ENCODE results near the gene STAC. TPM values are rescaled to one million over a fixed set of nuclear protein-coding genes. Genes with fewer than 3 reads are reported as not detected.
"Not testable (repeated sequence)": the region's sequence is repeated elsewhere in the genome, so short reads cannot be mapped to it uniquely, and the experiment has no call there.

Gene STAC
- total RNA-seq, 2 experiments from 2014 or later, result not detected

DNA sequence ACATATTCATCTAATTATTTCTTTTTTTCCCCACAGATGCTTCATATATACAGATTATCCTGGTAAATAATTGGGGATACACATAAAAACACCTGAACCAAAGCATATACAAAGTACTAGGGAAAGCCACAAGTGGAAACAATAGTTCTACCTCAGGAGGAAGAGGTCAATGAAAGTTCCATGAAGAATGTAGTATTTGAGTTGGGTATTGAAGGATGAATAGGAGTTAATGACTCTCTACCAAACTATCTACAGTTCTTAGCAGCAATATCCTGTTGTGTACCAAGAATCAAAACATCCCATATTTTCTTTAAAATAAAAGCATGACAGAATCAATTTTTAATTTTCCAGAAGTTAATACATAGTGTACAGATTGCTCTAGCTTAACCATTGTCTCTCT, 78.9 kb downstream of the STAC start:
- Mint-ChIP-seq H3K4me1 (ENCODE audit: low read depth) (no peaks in the 10 kb centered on the region), H3K36me3 (no peaks in the 10 kb centered on the region), H3K4me3 (no peak overlapping the region), H3K27ac (no peak overlapping the region), H3K9me3 (no peaks in the 10 kb centered on the region), H3K27me3 (no peaks in the 10 kb centered on the region)
- no peak for DNase-seq
- POLR2A ChIA-PET, result no interaction called here
- intact Hi-C loops (cut with micrococcal nuclease), result no loop called here
- CTCF ChIA-PET, result no interaction called here

DNA sequence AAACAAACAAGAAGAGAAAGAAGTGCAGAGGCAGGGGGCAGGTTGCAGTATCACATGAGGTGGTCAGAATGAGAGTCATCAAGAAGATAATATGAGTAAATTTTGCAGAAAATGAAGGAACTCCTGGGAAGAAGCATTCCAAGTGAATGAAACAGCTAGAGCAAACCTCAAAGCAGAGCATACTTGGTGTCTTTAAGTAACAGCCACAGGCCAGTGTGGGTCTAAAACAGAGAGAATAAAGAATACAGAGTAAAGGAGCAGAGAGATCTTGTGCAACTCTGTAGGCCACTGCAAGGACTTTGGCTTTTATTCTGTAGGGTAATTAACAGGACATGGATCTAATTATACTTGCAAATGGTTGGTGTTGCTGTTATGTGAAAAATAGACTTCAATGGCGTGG, 81.3 kb downstream of the STAC start:
- DNase-seq, result no peak
- Mint-ChIP-seq H3K27me3 (no peaks in the 10 kb centered on the region), H3K4me1 (ENCODE audit: low read depth) (no peaks in the 10 kb centered on the region), H3K9me3 (peaks cover 9% of the 10 kb centered on the region), H3K36me3 (no peaks in the 10 kb centered on the region), H3K27ac (no peak overlapping the region), H3K4me3 (no peak overlapping the region)
- intact Hi-C loops (cut with micrococcal nuclease), result no loop called here
- POLR2A ChIA-PET, result no interaction called here
- CTCF ChIA-PET, result no interaction called here

GRCh38 chr3:36472045-36472444, 91.7 kb downstream of the STAC start:
- POLR2A ChIA-PET, CTCF ChIA-PET: not testable (repeated sequence)

GRCh38 chr3:36475558-36475957, 95.3 kb downstream of the STAC start:
- no peak for DNase-seq
- Mint-ChIP-seq H3K36me3 (no peaks in the 10 kb centered on the region), H3K27me3 (no peaks in the 10 kb centered on the region), H3K4me1 (ENCODE audit: low read depth) (no peaks in the 10 kb centered on the region), H3K4me3 (no peak overlapping the region), H3K9me3 (peaks cover 2% of the 10 kb centered on the region), H3K27ac (no peak overlapping the region)
- ChIA-PET POLR2A (no interaction called here), CTCF (no interaction called here)
- intact Hi-C loops (cut with micrococcal nuclease), result no loop called here

More at GRCh38 chr3:36472045-36472444, 91.7 kb downstream of the STAC start:
- DNase-seq; H3K36me3 Mint-ChIP-seq; H3K27ac Mint-ChIP-seq; H3K9me3 Mint-ChIP-seq; H3K4me3 Mint-ChIP-seq; H3K27me3 Mint-ChIP-seq; H3K4me1 Mint-ChIP-seq (ENCODE audit: low read depth); intact Hi-C loops (cut with micrococcal nuclease): not testable (repeated sequence)

DNA sequence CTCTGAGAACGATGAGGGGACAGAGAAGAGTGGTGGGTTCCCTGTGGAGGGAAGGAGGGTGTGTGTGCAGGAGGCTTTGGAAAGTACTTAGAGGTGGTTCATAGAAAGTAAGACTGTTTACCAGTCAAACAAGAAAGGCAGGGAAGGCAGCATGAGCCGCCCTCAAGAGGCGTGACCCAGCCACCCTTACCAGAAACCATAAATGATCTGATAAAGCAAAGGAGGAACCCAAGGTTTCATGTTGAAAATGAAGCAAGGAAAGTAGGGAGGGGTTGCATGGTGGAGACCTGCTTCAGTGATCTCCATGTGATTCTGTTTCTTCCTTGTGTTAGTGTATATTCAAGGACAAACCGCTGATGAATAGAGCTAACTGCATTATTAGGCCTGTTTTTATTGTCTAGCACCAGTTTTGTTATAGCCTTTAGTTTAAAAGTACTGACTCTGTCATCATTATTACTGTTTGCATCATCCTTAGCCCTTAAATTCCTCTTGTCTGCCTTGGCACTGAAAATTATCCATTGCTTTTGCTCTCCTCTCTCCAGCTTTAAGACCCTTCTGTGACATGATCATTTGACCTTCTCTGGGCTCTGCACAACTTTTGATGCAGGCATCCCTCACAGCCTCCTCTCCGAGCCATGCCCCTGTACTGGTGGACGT, 96.1 kb downstream of the STAC start:
- no peaks in the 10 kb centered on the region for H3K4me1 Mint-ChIP-seq (ENCODE audit: low read depth)
- ChIA-PET POLR2A (no interaction called here), CTCF (no interaction called here)
- no peaks in the 10 kb centered on the region for H3K27me3 Mint-ChIP-seq
- H3K9me3 Mint-ChIP-seq, result peaks cover 2% of the 10 kb centered on the region
- no peak for DNase-seq
- intact Hi-C loops (cut with micrococcal nuclease), result no loop called here
- H3K4me3 Mint-ChIP-seq, result no peak overlapping the region
- H3K36me3 Mint-ChIP-seq, result no peaks in the 10 kb centered on the region
- no peak overlapping the region for H3K27ac Mint-ChIP-seq

- ChIA-PET CTCF (no interaction called here), POLR2A (no interaction called here)
- Mint-ChIP-seq H3K4me3 (no peak overlapping the region), H3K27me3 (no peaks in the 10 kb centered on the region), H3K27ac (no peak overlapping the region), H3K4me1 (ENCODE audit: low read depth) (no peaks in the 10 kb centered on the region), H3K9me3 (peaks cover 2% of the 10 kb centered on the region), H3K36me3 (no peaks in the 10 kb centered on the region)
- DNase-seq, result no peak
- intact Hi-C loops (cut with micrococcal nuclease), result no loop called here
Observed at GRCh38 chr3:36477655-36478054, 97.4 kb downstream of the STAC start.

DNA sequence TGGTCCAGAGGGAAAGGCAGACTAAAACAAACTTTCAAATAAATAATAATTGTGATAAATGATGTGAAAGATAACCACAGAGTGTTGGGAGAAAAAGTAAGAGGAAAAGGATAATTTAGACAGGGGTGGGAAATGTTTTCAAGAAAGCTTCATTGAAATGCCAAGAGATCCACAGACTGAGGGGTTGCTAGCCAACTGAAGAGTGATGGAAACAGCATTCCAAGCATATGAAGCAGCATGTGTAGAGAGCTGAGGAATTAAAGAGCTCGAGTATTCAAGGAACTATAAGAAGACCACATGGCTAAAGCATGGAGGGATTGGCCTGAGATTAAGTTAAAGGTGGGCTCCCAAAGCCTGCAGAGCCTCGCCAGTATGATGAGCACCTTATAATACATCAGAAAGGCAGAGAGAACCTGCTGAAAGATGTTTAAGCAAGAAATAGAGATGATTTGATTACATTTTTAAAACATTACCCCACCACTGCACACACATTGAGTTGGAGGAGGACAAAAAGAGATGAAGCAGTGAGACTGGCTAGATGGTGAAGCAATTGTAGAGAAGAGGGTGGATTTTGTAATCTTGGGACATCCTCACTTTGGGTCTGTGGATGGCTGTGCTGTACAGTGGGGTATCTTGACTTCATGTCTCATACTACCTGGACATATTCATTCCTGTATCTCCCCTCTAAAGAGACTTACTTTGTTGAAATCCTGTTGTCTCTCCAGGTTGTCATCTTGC, 100.8 kb downstream of the STAC start:
- no peak overlapping the region for H3K27ac Mint-ChIP-seq

GRCh38 chr3:36482256-36482655, 102.0 kb downstream of the STAC start:
- POLR2A ChIA-PET, result no interaction called here
- intact Hi-C loops (cut with micrococcal nuclease), result no loop called here
- H3K27ac Mint-ChIP-seq, result no peak overlapping the region
- DNase-seq, result no peak
- no peak overlapping the region for H3K4me3 Mint-ChIP-seq
- H3K36me3 Mint-ChIP-seq, result no peaks in the 10 kb centered on the region
- no peaks in the 10 kb centered on the region for H3K4me1 Mint-ChIP-seq (ENCODE audit: low read depth)
- CTCF ChIA-PET, result no interaction called here
- H3K9me3 Mint-ChIP-seq, result peaks cover 2% of the 10 kb centered on the region
- H3K27me3 Mint-ChIP-seq, result no peaks in the 10 kb centered on the region

More for the DNA sequence above, 100.8 kb downstream of the STAC start:
- intact Hi-C loops (cut with micrococcal nuclease), result no loop called here
- Mint-ChIP-seq H3K4me1 (ENCODE audit: low read depth) (no peaks in the 10 kb centered on the region), H3K27me3 (no peaks in the 10 kb centered on the region), H3K9me3 (peaks cover 2% of the 10 kb centered on the region), H3K36me3 (no peaks in the 10 kb centered on the region), H3K4me3 (no peak overlapping the region)
- no peak for DNase-seq
- ChIA-PET POLR2A (no interaction called here), CTCF (no interaction called here)

DNA sequence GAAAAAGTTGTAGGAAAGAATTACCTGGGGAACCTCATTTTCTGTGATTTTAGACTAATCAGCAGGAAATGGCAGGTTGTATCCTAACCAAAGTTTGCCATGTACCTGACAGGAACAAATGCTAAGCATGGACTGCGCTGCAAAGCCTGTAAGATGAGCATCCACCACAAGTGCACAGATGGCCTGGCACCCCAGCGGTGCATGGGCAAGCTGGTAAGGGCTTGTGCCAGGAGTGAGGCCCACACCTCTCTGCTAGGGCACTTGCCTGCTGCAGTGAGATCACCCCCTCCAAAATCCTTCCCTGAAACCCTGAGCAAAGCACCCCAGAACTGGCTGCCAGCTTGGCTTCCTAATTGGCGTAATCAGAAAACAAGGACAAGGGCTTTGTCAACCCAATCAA, 102.6 kb downstream of the STAC start:
- POLR2A ChIA-PET, result no interaction called here
- CTCF ChIA-PET, result no interaction called here
- H3K4me3 Mint-ChIP-seq, result no peak overlapping the region

DNA sequence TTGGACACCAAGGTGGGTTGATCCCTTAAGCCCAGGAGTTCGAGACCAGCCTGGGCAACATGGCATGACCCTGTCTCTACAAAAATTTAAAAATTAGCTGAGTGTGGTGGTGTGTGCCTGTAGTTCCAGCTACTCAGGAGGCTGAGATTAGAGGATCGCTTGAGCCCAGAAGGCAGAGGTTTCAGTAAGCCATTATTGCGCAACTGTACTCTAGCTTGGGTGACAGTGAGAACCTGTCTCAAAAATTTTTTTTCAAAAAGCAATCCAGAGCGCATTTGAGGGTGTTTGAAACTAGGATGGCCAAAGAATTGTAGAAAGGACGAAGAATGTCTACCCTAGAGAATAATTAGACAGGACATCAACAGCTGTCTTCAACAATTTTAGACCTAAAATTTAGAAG, 103.4 kb downstream of the STAC start:
- POLR2A ChIA-PET, result no interaction called here
- CTCF ChIA-PET, result no interaction called here
- intact Hi-C loops (cut with micrococcal nuclease), result no loop called here

More for the DNA sequence above, 102.6 kb downstream of the STAC start:
- no peak overlapping the region for H3K27ac Mint-ChIP-seq
- intact Hi-C loops (cut with micrococcal nuclease), result no loop called here
- peaks cover 2% of the 10 kb centered on the region for H3K9me3 Mint-ChIP-seq
- no peaks in the 10 kb centered on the region for H3K4me1 Mint-ChIP-seq (ENCODE audit: low read depth)
- H3K27me3 Mint-ChIP-seq, result no peaks in the 10 kb centered on the region
- no peak for DNase-seq
- H3K36me3 Mint-ChIP-seq, result no peaks in the 10 kb centered on the region

DNA sequence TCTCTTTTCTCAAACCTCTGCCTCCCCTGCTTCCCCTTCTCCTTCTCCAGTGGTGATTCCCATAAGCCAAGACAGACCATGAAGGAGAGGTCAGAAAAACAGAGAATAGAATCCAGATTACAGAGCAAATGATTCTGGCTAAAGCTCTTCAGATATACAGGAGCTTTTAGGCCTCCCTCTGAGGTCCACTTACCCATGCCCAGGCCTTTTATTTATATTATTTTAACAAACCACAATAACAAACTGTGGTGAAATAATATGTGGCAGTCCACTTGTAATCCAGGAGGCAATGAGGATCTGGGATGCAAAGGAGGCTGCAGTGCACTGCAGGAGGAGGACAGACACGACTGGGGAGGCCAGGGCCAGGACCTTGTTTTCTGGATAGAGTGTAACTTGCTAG, 104.1 kb downstream of the STAC start:
- no peaks in the 10 kb centered on the region for H3K9me3 Mint-ChIP-seq
- H3K27me3 Mint-ChIP-seq, result no peaks in the 10 kb centered on the region
- no peak overlapping the region for H3K27ac Mint-ChIP-seq
- H3K36me3 Mint-ChIP-seq, result no peaks in the 10 kb centered on the region
- no peak for DNase-seq
- no peaks in the 10 kb centered on the region for H3K4me1 Mint-ChIP-seq (ENCODE audit: low read depth)
- intact Hi-C loops (cut with micrococcal nuclease), result no loop called here
- ChIA-PET POLR2A (no interaction called here), CTCF (no interaction called here)
- no peak overlapping the region for H3K4me3 Mint-ChIP-seq

More for the DNA sequence above, 103.4 kb downstream of the STAC start:
- Mint-ChIP-seq H3K27me3 (no peaks in the 10 kb centered on the region), H3K4me1 (ENCODE audit: low read depth) (no peaks in the 10 kb centered on the region), H3K27ac (no peak overlapping the region), H3K36me3 (no peaks in the 10 kb centered on the region), H3K9me3 (peaks cover 2% of the 10 kb centered on the region), H3K4me3 (no peak overlapping the region)
- DNase-seq, result no peak

- CTCF ChIA-PET, result no interaction called here
- DNase-seq, result no peak
- intact Hi-C loops (cut with micrococcal nuclease), result no loop called here
Observed at GRCh38 chr3:36486009-36486795, 105.9 kb downstream of the STAC start.

GRCh38 chr3:36487616-36488015, 107.3 kb downstream of the STAC start:
- Mint-ChIP-seq H3K4me3 (no peak overlapping the region), H3K27me3 (no peaks in the 10 kb centered on the region), H3K27ac (no peak overlapping the region), H3K36me3 (no peaks in the 10 kb centered on the region), H3K9me3 (no peaks in the 10 kb centered on the region), H3K4me1 (ENCODE audit: low read depth) (no peaks in the 10 kb centered on the region)
- ChIA-PET CTCF (no interaction called here), POLR2A (no interaction called here)
- intact Hi-C loops (cut with micrococcal nuclease), result no loop called here
- DNase-seq, result no peak

More at GRCh38 chr3:36486009-36486795, 105.9 kb downstream of the STAC start:
- Mint-ChIP-seq H3K4me3 (no peak overlapping the region), H3K27me3 (no peaks in the 10 kb centered on the region), H3K36me3 (no peaks in the 10 kb centered on the region), H3K27ac (no peak overlapping the region), H3K4me1 (ENCODE audit: low read depth) (no peaks in the 10 kb centered on the region), H3K9me3 (no peaks in the 10 kb centered on the region)
- POLR2A ChIA-PET, result no interaction called here

Data from activated CD4-positive, alpha-beta memory T cell treated with anti-CD3 and anti-CD28 coated beads for 36 hours (primary cell).